Measurements from ENCODE around the gene AGT.

Gene AGT

GRCh38 chr1:230713915-230714764 is at the start of gene AGT:
Gene AGT, minus strand, starts transcription at chr1:230714122. Its CDS starts 3,299 bp downstream, at chr1:230710823.
- DNase-seq (ENCODE audit: low read depth): no peak

DNA sequence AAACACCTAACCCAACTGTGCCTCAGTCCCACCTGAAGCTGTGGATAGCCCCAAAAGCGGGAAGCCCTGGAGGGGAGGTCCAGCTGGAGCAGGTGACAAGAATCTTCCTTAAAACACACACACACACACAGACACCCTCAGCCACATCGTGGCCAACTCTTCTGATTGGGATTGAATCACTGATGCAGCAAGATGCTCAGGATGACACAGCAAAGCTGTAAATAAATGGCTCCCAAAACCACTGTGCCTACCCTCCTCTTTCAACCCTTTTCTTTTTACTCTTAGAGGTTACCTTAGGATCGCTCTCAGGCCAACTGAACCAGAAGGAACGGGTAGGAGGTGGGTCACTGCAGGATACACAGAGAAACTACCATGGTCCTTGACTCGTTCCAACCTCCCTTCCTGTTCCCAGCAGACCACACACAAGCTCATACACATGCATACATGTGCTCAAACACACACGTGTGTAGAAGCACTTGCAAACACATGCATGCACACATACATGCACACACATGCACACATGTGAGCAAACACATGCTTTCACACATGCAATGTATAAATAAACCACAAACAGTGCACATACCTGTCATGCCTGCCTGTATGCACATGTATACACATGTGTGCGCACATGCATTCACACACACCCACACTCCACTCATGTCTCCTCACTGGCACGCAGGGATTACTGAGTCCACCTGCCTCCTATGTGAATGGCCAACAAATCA is 47.7 kb upstream of the AGT start:
- no peak for DNase-seq (ENCODE audit: low read depth)

DNA sequence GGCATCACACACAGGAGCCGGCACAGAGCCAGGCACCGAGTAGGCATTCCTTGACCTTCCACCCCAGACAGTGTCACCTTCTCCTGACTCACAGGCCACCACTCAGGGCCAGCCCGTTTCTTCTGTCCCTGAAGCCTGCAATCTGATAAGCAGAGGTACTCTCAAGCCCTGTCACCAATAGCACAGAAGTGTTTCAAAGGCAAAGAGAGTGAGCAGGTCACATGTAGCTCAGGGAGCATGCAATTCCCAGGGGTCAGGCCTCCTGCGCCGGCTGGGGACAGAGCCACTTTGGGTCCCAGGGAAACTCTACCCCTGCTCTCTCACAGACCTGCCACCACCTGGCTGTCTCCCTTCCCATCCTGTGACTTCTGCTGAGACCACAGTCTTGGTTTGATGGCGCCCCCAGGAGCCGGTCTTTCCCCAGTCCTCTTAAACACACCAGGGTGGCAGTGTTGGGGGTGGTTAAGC is 46.5 kb upstream of the AGT start:
- DNase-seq (ENCODE audit: low read depth): no peak

GRCh38 chr1:230759369-230760065 is 45.6 kb upstream of the AGT start:
- DNase-seq (ENCODE audit: low read depth): no peak

- no peak for DNase-seq (ENCODE audit: low read depth)
Measured at GRCh38 chr1:230758709-230759368, 44.9 kb upstream of the AGT start.

DNA sequence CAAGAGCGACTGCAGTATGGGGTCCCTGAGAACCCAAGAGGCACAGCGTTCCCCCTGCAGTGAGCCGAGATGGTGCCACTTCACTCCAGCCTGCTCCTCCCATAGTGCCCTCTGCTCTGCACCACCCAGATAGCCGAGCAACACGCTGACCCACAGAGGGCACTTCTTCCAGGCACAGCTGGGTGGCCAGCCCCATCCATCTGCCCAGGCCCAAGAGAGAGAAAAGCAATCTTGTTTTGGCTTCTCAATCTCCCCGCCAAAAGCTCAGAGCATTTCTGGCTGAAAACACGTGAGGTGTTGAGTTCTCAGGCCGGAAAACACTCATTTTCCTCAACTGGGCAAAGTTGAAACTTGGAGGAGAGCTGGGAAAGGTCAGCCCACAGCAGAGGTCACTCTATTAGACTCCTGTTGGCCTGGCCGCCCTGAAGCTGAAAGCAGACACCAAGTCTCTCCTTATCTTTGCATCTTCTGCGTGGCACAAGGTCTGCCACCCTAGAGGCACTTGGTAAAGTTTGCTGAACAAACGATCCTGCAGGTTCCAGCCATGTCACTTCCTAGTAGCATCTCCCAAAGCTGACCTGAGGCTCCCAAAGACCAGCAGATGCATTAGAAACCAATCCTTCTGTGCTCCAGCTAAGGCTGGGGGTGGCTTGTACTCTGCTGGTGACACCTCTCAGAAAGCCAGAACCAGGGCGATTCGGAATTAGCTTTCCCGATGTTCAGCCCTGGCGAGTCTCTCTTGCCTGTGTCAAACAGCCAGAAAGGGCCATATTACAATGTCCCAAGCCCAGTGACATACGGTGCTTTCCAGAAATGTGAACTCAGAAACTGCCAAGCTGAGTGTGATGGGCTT is 44.2 kb upstream of the AGT start:
- no peak for DNase-seq (ENCODE audit: low read depth)

GRCh38 chr1:230754796-230755195 is 40.9 kb upstream of the AGT start:
- no peak for DNase-seq (ENCODE audit: low read depth)

GRCh38 chr1:230753586-230754251 is 39.8 kb upstream of the AGT start:
- peak; percentile 4 for DNase-seq (ENCODE audit: low read depth)

- no peak for DNase-seq (ENCODE audit: low read depth)
Measured at GRCh38 chr1:230753191-230753585, 39.3 kb upstream of the AGT start.

GRCh38 chr1:230752407-230752806 is 38.5 kb upstream of the AGT start:
- no peak for DNase-seq (ENCODE audit: low read depth)

DNA sequence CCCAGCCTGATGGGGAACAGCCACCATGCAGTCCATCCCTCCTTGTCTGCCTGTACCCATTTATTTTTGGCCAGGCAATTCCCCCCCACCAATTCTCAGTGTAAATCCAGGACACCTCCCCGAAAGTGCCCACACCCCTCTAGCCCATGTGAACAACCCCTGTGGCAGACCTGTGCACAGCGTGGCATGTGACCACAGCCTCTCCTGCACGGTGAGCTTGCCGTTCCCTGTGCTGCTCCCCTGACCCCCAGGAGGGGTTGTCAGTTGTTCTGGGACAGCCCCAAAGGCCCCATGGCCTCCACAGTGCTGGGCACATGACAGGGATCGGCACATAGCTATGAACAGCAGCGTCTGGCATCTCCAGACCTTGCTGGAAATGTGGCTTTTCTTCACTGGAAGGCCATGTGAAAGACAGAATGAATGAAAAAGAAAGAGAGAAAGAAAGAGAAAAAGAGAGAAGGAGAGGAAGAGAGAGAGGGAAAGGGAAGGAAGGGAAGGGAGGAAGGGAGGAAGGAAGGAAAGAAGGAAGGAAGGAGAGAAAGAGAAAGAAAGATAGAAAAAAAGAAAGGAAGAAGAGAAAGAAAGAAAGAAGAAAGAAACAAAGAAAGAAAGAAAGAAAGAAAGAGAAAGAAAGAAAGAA is 37.2 kb upstream of the AGT start:
- DNase-seq (ENCODE audit: low read depth): no peak

GRCh38 chr1:230750576-230750975 is 36.7 kb upstream of the AGT start:
- DNase-seq (ENCODE audit: low read depth): no peak

DNA sequence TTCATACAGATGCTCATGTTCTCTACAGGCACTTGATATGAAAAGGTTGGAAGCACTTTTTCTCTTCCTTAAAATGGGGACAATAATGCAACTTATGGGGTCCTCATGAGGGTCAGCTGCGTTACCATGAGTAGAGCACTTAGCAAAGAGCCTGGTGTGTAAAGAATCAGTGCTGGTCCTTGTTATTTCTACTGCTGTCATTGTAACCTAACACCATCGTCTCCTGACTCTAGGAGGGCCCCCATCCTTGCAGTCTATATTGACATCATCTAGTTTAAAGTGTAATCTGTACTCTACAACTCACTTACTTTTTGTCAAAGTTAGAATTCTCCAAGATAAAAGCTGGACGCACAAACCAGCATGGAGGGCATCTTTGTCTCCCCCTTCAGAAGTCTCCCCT is 35.7 kb upstream of the AGT start:
- DNase-seq (ENCODE audit: low read depth): no peak

DNA sequence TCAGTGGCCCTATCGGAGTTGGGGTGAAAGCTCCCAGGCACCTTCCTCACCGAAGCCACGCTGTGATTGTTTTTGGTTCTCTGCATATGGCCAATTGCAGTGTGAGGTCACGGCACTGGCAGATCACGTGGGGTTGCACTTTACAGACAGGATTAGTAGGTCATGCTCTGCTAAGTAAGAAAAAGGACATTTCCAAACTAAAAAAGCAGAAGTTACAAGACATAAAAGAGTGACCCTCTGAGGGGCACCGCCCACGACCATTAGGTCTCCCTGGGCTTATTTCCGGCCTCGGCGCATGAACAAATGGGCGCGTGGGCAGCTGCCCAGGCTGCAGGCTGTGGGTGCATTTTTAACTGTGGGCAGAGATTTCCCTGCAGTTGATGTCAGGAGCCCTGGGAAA is 35.2 kb upstream of the AGT start:
- no peak for DNase-seq (ENCODE audit: low read depth)

GRCh38 chr1:230747890-230748800 is 34.2 kb upstream of the AGT start:
- no peak for DNase-seq (ENCODE audit: low read depth)

- DNase-seq (ENCODE audit: low read depth): no peak
Measured at GRCh38 chr1:230747127-230747730, 33.3 kb upstream of the AGT start, which contains the start of gene CAPN9. Gene CAPN9, plus strand, starts transcription at chr1:230747388. Its CDS starts 109 bp downstream, at chr1:230747497.

DNA sequence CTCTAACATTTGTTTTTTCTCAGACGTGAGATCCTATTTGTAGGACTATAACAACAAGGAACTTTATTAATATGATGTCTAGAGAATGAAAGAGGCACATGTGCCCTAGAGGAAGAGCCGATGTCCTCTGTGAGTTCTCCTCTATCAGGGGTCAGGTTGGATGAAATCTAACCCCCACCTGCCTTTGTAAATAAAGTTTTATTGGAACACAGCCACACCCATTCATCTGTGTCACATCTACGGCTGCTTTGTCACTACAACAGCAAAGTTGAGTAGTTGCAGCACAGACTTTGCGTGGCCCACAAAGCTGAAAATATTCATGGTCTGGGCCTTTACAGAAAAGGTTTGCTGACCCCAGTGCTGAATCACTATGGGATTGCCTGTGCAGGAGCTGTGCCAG is 32.7 kb upstream of the AGT start:
- DNase-seq (ENCODE audit: low read depth): no peak

- no peak for DNase-seq (ENCODE audit: low read depth)
Measured at GRCh38 chr1:230745071-230745470, 31.1 kb upstream of the AGT start.
